Ovary (tissue), 3 donors: ENCODE measurements around the gene IP6K3.

ENCODE experiments used
- EP300 ChIP-seq: sonication (generic); formaldehyde crosslinking; IDR thresholded peaks from one replicate; pipeline ENCODE4 v1.6.1; 2017; ENCODE audit warnings: antibody characterized with exemption
- POLR2A ChIP-seq: fragments of 450-650 bp; IDR thresholded peaks from one replicate; pipeline ENCODE4 v1.6.1; 2017; ENCODE audit warnings: antibody characterized with exemption, mild to moderate bottlenecking, moderate library complexity
- TF ChIP-seq, protein P1 (sequence below), 3 donors: fragments of 450-650 bp in 2 of 3; fragments of 200-600 bp in 1 of 3; IDR thresholded peaks; one replicate each; pipeline versions ENCODE4 v1.5.1 to v1.8.0; 2016 to 2022; ENCODE audit warnings: antibody characterized with exemption in 3 of 3, mild to moderate bottlenecking in 1 of 3
- donor health status: DM: no; HTN: no; CAD: no.

DNA sequence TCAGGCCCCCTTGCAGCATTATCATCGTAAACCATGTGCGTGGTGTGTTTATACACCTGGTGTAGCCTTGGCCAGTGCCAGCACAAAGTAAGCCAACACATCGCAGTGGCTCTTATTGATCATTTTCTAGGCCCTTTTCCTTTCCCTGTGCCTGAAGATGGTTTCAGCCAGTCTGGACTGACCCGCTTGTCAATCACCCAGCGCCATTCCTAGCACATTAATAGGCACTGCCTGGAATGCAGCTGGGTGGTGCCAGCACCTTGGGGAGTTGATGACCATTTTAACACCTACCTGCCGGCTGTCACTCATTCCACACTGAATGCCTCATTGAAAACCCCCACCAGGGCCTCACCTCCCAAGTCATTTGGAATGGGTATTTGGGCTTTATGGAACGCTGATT is 30.3 kb downstream of the IP6K3 start:
- TF ChIP-seq, protein P1, sequence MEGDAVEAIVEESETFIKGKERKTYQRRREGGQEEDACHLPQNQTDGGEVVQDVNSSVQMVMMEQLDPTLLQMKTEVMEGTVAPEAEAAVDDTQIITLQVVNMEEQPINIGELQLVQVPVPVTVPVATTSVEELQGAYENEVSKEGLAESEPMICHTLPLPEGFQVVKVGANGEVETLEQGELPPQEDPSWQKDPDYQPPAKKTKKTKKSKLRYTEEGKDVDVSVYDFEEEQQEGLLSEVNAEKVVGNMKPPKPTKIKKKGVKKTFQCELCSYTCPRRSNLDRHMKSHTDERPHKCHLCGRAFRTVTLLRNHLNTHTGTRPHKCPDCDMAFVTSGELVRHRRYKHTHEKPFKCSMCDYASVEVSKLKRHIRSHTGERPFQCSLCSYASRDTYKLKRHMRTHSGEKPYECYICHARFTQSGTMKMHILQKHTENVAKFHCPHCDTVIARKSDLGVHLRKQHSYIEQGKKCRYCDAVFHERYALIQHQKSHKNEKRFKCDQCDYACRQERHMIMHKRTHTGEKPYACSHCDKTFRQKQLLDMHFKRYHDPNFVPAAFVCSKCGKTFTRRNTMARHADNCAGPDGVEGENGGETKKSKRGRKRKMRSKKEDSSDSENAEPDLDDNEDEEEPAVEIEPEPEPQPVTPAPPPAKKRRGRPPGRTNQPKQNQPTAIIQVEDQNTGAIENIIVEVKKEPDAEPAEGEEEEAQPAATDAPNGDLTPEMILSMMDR (IDR thresholded peaks at IDR 0.05) = no peak
- no peak for TF ChIP-seq EP300
- no peak for TF ChIP-seq POLR2A
